UCSD-AML1 (cell line): ENCODE measurements around the gene BTN2A1.

ENCODE experiments used
- DNase-seq: peaks from one replicate; lab custom pipeline; 2025; ENCODE audit not compliant: unreplicated experiment; lab: John Stamatoyannopoulos, UW

The BTN2A1 gene

DNA sequence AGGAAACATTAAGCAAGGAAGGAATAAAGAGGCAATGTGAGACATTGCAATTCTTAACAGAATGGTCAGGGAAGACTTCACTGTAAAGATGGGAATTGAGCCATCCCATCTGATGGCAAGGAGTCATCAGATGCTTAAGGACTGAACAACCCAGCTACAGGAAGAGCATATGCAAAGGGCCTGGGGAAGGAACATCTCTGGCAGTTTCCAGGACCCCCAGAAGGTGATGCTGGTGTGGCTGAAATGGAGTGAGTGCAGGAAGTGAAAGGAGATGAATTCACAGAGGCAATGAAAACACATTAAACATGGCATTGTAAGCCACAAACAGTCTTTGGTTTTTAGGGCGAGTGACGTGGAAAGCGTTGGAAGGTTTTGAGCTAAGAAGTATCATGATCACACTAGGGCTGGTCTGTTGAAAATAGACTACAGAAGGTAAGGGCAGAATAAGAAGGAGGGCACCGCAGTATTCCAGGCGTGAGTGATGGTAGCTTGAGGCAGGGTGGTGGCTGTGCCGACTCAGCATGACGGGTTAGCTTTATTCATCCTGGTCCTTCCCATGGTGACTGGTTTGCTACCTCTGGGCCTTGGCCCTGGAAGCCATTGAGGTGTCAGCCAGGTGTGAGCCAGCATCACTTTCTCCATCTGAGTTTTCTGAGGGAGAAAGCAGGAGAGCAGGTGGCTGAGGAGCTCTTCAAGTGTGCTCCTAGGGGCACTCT is 6.8 kb downstream of the BTN2A1 start:
- DNase-seq = no peak

DNA sequence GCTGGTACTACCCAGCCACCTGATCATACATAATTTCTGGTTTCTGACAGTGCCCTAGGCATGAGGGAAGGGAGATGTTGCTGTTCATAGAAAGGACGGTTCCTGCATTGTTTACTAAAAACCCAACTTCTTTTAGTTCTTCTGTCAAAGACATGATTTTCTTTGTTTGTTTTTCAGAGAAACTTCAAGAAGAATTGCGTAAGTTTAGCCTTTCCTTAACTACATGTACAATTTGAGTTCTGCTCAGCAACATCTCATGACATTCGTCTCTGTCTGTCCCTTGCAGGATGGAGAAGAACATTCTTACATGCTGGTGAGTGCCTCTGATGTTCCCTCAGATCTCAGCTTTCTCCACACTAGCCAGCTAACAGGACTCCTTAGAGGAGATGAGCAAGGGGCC is 8.0 kb downstream of the BTN2A1 start:
- DNase-seq = no peak

DNA sequence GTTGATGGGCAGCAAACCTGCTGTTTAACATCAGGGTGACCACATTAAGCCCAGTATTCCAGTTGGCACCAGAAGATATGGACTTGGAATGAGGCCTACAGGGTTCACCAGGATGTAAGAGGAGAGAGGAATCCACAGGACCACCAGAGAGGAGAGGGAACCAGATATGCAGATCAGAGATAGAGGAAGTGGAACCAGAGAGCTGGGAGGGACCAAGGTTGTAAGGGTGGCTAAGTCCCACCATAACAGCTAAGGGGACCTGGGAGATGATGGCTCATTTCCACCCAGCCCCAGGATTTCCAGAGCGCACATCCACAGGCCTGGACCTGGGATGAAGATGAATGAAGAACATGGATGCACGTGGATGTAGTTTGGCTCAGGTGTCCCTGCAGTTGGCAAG is 11.1 kb downstream of the BTN2A1 start:
- DNase-seq = no peak

DNA sequence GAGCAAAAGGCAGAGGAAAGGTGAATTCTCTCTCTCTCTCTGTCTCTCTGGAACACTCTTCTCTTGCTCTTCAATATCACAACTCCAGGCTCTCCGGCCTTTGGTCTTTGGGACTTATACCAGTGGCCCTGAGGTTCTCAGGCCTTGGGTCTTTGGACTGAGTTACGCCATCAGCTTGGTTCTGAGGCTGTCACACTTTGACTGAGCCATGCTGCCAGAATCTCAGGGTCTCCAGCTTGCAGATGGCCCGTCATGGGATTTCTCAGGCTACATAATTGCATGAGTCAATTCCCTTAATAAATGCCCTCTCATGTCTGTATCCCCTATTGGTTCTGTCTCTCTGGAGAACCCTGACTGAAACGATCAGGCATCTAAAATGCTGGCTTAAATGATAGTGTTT is 12.9 kb downstream of the BTN2A1 start:
- no peak for DNase-seq

DNA sequence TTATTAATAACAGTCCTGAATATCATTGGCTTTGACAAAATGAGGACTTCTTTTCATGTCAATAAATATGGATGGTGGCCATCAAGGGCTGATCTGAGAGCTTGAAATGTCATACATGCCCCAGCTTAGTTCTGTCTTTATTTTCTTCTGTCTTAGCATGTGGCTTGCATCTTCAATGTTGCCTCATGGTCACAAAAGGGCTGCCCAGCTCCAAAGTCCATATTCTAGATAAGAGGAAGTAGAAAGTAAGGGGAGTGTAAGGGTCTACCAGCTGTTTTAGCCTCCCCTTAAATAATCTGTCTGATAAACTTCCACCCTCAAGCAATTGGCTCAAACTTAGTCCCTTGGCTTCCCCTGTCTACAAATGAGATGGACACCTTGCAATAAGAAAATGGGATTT is 14.2 kb downstream of the BTN2A1 start:
- no peak for DNase-seq

DNA sequence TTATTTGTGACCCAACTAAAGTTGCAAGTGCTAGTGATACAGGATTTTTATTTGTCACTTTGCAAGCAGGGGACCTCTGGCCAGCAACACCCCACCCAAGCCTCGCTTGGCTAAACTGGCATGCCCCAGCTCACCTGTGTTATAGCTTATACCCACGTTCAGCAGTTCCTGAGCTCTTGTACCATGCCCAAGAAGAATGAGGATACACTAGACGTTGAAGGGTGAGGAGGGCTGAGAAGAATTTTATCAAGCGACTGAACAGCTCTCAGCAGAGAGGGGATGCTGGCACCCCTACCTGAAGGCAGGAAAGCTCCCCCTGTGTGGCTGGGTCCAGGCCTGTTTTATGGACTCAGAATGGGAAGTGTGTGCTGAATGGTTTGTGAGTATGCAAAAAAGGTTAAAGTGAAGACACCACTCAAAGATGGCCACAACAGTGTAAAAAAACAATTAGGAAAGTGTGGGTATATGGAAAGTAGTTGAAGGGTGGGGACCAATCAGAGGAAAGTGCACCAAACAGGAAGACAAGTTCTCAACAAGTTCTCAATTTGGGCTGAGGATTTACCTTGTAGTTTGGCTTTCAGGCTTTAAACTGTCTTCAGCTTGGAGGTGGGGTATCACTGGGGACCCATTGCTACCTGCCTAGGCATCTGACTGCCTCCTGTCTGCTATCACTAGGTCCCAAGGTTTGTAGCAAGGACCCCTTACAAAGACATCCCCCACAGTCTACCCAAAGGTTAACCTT is 15.0 kb downstream of the BTN2A1 start:
- DNase-seq = no peak

DNA sequence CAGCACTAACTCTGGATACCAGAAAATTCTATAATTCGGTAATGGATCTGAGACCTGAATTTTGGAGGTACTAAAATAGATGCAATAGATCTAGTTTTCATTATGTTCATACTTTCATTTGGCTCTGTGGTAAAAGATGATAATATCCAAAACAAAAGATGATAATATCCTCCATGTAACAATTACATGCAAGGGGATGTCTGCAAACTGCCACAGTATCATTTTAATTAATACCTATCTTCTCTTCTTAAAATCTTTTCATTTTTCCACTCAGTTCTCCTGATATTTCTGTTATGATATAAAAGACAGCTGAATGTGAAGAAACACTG is 15.6 kb downstream of the BTN2A1 start:
- no peak for DNase-seq

DNA sequence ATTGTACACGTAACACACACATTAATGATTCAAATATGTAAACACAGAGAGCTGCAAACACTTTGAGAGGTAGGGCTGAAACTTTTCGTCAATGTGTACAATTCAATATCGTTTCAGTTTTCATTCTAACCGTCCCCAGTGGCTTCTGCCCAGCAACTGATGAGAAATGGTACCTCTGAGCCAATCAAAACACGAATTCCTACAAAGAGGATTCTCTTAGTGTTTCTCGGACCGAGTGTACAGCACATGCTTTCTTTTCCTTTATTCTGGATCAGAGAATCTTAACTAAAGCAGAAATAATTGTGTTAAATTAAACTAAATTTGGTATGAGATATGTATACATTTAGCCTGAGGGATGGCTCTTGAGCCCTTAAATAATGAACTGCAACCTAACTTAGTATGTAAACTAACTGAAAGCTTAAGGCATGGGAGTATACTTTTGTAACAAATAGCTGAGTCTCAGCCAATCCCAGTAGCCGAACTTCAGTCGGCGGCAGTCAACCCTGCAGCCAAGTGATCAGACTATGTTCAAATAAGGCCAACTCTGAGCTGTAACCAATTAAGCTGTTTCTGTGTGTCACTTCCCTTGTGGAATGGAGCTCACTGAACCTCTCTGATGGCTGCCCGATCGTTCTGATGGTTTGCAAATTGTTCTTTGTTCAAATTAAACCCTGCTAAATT is 16.1 kb downstream of the BTN2A1 start:
- DNase-seq = peak; percentile 80

DNA sequence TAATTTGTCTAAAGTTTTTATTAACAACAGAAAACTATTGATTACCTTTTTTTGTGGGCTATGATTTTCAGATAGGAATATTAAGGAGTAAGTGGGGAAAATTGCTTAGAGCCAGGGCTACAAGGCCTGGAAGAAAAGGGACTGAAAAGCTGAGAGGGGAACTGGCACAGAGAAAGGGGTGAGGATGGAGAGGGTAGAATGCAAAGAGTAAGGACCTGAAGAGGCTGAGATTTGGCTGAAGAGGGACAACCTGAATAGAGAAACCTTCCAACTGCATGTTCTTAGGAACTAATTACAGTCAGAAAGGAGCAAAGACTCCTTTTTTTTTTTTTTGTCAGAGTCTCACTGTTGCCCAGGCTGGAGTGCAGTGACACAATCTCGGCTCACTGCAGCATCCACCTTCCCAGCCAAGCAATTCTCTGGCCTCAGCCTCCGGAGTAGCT is 16.7 kb downstream of the BTN2A1 start:
- no peak for DNase-seq

DNA sequence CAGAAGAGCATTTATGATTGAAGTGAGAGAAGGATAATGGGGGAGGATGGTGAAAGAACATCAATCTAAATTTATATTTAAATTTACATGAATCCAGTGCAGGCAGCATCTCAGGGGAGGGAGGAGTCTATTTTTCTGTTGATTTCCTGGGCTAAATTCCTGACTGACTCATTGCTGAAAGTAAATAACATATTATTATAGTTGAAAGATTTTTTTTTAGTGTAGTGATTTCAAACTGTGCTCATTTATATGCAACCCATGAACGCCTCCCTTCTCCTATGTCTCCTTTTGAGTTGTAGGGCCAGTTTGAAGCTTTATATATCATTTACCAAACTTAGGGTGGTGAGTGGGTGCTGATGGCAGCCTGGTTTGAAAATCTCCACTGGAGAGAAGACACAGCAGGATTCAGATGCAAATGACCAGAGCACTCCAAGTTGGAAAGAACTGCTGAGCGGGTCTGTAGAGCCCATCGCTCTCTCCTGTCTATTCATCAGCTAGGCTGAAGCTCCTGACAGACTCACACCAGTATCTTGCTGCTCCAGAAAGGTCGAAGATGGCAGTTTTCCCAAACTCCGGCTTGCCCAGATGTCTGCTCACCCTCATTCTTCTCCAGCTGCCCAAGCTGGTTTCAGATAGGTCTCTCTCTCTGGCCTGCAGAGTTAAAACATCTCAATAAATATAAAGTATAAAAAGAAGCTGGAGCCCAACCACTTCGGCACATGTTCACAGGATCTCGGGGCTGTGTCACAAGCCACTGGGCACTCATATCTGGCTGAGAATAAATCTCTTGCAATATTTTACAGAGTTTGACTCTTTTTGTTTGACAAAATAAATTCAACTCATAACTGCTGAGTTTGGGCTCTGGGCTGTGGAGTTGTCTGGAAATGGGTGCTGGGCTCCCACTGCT is 18.3 kb downstream of the BTN2A1 start:
- DNase-seq = no peak

DNA sequence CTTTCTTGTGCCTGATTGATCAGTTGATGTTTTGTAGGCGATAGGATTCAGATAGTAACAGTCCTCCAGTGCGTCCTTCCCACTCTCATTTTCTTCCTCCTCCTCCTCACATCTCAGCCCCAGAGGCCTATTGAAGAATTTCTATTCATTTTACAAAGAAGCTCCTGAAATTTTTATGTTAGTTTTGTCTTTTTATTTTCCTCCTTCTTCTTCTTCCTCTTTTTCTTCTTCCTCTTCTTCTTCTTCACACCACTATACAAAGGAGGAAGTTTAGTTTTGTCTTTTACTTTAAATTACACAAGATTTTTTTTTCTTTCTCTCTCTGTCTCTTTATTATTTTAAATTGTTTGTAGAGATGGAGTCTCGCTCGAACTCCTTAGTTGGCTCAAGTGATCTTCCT is 19.1 kb downstream of the BTN2A1 start:
- no peak for DNase-seq

DNA sequence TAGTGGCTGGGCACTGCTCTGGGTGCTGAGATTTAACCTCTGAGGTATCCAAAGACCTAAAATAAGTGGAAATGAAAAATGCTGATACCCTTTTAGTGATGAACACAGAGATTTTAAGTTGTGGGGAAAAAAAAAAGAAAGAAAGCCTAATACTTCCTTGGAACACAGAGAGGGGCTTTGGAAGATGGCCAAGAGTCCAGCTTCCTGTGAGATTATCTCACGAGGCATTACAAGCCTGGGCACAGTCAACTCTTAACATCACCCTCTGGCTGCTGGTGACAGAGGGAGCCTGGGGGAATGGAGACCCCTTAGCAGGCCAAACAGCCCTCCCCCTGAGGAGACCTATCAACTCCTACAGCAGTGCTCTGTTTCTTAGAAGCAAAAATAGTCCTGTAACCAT is 19.7 kb downstream of the BTN2A1 start:
- no peak for DNase-seq

DNA sequence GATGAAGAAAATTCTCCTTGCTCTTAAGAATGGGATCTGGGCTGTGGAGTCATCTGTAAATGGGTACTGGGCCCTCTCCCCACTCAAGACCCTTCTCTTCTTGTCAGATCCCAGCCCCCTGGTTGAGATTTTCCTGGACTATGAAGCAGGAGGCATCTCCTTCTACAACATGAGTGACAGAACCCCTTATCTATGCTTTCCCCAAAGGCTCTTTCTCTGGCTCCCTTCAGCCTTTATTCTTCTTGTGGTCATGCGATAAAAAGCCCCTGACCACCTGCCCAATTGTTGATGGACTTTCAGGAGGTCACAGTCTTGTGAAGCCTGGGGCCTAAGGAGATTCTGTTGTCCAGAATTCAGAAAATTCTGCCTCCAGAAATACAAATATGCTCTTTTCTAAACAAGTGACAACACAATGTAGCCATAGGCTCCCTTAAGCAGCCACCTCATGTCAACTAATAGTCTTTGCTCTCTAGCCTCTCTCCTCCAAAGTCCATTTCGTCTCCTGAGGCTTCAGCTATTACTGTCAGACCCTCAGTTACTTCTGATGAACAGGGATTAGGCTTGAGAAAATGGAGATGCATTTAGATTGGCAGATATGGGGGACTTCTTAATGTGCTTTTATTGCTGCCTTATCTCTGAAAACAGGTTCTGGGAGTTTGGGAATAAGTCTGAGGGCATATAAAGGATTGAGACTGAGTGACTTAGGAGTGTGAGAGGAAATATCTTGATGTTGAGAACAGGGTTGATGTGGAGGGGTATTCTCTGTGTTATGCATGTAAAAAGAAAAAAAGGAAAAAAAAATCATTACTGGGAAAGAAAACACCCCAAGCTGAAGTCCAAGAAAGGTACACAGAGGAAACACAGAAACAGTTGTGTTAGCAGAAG is 20.6 kb downstream of the BTN2A1 start:
- DNase-seq = no peak

DNA sequence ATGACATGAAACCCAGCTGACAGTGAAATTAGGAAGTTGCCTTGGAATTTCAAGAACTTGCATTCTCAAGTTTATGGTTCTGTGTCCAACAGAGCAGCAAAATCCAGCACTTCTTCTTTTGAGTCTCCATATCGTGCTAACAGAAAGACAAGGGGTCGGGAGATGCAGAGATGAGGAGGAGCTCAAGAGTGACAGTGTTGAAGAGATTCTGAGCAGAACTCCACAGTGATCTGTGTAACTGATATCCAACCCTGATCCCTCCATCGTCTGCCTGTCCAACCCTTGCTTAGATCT is 21.2 kb downstream of the BTN2A1 start:
- DNase-seq = no peak

DNA sequence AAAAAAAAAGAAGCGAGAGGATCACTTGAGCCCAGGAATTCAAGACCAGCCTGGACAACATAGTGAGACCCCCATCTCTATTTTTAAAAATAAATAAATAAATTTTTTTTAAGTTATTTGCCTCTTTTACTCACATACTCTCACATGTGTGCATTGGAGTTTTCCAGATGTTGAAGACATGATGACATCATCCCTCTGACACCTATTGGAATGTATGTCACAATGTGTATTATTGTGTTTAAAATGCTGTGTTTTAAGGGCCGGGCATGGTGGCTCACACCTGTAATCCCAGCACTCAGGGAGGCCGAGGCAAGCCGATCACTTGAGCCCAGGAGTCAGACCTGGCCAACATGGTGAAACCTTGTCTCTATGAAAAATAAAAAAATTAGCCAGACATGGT is 24.6 kb downstream of the BTN2A1 start:
- DNase-seq = no peak

DNA sequence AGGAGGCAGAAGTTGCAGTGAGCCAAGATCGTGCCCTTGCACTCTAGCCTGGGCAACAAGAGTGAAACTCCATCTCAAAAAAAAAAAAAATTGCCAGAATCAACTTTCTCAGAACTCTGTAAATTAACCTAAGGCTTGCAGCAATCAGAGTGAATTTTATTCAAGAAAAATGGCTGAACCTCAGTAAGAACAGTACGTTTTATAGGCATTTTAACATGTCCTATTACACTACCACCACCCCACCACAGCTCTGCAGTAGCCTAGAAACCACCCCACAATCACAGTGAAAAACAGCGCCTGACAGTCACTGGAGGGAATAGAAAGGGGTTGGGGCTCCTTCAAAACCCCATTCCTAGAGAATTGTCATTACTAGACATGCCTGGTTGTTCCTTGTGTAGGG is 26.0 kb downstream of the BTN2A1 start:
- DNase-seq = no peak

DNA sequence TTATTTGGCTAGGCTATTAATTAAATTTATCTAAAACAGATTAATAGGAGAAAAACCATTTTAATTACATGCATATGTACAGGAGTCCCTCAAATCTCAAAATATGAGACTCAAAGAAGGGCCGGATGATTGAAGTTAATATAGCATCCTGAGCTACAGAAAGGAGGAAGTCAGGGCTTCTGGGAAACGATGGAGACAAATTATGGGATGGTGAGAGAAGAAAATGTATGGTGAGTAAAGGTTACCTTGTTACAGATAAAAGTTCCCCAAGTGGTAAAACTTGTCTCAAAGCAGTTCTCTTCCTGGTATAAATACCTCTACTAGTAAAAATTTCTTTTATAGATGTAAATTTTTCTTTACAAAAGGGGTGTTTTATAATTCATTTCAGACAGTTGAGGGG is 26.4 kb downstream of the BTN2A1 start:
- no peak for DNase-seq

DNA sequence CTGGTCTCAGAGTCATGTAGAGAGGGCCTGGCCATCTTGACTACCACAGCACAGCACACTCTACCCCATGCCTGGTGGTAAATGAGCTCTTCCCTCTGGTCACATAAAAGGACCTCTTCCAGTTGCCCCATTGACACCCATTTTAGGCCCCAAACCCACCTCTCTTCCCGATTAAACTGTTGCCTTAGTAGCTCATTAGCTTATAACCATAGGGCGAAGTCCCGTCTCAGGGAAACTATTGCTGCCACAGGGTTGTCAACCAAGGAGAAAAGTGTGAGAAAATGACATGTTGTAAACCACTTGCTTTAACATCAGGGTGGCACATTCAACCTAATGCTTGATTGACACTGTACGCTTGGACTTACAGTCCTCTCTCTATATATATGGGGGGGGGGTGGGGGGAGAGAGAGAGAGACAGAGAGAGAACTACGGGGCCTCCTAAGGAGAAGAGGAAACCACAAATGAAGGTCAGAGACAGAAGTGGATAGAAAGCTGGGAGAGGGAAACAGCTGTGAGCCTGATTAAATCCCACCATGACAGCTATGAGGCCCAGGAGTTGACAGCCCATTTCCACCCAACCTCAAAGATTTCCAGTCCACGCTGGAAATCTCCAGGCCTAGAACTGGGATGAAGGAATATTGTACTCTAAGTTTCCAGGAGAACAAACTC is 27.5 kb downstream of the BTN2A1 start:
- peak; percentile 74 for DNase-seq

DNA sequence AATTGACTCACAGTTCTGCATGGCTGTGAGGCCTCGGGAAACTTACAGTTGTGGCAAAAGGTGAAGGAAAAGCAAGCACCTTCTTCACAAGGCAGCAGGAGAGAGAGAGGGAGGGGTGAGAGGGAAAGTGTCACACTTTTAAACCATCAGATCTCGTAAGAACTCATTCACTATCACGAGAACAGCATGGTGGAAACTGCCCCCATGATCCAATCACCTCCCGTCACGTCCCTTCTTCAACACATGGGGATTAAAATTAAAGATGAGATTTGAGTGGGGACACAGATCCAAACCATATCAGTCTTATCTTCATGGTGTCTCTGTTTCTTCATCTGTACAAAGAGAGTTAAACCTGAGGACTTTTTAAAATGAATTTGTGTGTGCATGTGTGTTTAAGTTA is 28.6 kb downstream of the BTN2A1 start:
- no peak for DNase-seq

DNA sequence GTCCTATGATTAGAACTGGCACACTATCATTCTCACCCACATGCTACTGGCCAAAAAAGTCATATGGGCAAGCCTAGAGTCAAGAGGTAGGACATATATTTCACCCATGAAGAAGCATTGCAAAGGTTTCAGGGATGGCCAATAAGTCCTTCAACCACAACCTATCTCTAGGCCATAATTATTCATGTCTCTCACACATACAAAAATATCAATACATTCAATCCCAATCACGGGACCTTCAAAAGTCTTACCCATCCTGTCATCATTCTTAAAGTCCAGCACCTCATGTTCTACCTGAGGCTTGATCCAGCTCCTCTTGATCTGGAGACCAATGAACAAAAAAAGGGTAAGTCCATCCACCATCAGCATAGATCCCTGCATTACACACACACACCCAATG is 29.7 kb downstream of the BTN2A1 start:
- no peak for DNase-seq
